ENCODE results near the gene TRAF3IP1. TPM values are rescaled to one million over a fixed set of nuclear protein-coding genes. Genes with fewer than 3 reads are reported as not detected.

TRAF3IP1 gene
- total RNA-seq, 4 donors from 2014 or later, result 11.0 to 27.2 (median 13.4) TPM

DNA sequence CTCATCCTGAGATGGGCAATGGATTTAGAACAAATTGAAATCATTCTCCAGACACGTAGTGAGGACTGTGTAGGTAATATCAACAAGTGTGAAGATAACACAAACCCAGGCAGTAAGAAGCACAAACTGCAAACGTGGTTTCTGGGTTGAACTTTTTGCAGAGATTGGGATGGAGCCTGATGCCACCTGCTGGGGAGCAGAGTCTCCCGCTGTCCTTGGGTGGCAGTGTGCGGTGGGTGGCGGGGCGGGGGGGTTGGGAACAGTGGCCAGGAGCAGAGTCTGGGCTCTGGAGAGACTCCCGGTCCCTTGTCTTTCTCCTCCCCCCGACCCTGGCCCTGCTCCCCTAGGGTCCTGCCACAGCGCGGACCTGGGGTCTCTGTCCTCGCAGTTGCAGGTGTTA lies 19.5 kb downstream of the TRAF3IP1 start:
- no peak overlapping the region for H3K27ac ChIP-seq
- TF ChIP-seq, protein P1, sequence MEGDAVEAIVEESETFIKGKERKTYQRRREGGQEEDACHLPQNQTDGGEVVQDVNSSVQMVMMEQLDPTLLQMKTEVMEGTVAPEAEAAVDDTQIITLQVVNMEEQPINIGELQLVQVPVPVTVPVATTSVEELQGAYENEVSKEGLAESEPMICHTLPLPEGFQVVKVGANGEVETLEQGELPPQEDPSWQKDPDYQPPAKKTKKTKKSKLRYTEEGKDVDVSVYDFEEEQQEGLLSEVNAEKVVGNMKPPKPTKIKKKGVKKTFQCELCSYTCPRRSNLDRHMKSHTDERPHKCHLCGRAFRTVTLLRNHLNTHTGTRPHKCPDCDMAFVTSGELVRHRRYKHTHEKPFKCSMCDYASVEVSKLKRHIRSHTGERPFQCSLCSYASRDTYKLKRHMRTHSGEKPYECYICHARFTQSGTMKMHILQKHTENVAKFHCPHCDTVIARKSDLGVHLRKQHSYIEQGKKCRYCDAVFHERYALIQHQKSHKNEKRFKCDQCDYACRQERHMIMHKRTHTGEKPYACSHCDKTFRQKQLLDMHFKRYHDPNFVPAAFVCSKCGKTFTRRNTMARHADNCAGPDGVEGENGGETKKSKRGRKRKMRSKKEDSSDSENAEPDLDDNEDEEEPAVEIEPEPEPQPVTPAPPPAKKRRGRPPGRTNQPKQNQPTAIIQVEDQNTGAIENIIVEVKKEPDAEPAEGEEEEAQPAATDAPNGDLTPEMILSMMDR (IDR thresholded peaks at IDR 0.05), result peak in 4 of 6 experiments; percentile 14 to 52 (median 38)
- TF ChIP-seq POLR2A (IDR thresholded peaks at IDR 0.05), result no peak
- H3K36me3 ChIP-seq, result peaks cover 0 to 8% (median 0%) of the 10 kb centered on the region in 3 donors
- no peak for DNase-seq
- no peaks in the 10 kb centered on the region for H3K27me3 ChIP-seq
- H3K4me3 ChIP-seq, result no peak overlapping the region
- no peaks in the 10 kb centered on the region for H3K9me3 ChIP-seq
- H3K4me1 ChIP-seq, result no peaks in the 10 kb centered on the region

DNA sequence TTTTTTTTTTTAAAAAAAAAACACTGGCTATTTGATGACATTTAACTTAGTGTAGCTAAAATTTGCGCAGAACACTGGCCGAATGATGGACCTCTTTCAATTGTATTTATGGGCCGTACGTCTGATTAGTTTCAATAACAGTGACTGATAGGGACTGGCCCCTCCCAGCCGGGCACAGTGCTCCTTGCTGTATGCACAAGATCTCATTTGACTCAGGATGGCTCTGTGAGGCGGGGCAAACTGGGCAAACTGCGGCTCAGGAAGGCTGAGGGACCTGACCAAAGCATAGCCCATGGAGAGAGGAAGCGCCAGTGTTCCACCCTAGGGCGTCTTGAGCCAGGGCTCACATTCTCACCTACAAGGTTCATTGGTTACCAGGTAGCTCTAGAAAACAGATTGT lies 21.2 kb downstream of the TRAF3IP1 start:
- DNase-seq, result no peak
- no peaks in the 10 kb centered on the region for H3K27me3 ChIP-seq
- H3K36me3 ChIP-seq, result peaks cover 0 to 8% (median 0%) of the 10 kb centered on the region in 3 donors
- TF ChIP-seq, protein P1 (IDR thresholded peaks at IDR 0.05), result no peak
- no peak for TF ChIP-seq POLR2A (IDR thresholded peaks at IDR 0.05)
- H3K4me1 ChIP-seq, result no peaks in the 10 kb centered on the region
- H3K27ac ChIP-seq, result no peak overlapping the region
- H3K4me3 ChIP-seq, result no peak overlapping the region
- no peaks in the 10 kb centered on the region for H3K9me3 ChIP-seq

DNA sequence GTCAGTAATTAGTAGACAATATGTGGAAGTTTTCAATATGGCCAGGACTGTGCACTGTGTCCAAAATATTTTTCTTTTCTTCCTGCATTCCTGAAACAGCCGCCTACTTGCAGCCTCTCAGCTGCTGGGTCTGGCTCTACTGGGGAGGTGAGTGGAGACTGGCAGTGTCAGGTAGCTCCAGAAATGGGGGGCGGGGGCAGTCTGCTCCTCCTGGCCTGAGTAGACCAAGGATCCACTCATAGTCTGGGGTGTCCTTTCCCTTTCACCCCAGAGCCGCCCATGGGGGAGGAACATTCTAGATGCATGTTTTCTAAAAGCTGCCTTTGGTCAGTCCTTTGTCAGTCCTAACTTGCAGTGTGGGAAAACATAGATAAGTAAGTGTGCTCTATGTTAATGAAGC lies 23.7 kb downstream of the TRAF3IP1 start:
- Histone ChIP-seq H3K4me3 (no peak overlapping the region), H3K27ac (no peak overlapping the region), H3K27me3 (no peaks in the 10 kb centered on the region), H3K36me3 (peaks cover 0 to 8% (median 0%) of the 10 kb centered on the region in 3 donors), H3K9me3 (no peaks in the 10 kb centered on the region), H3K4me1 (no peaks in the 10 kb centered on the region)
- no peak for DNase-seq
- TF ChIP-seq, protein P1 (IDR thresholded peaks at IDR 0.05), result no peak
- no peak for TF ChIP-seq POLR2A (IDR thresholded peaks at IDR 0.05)

DNA sequence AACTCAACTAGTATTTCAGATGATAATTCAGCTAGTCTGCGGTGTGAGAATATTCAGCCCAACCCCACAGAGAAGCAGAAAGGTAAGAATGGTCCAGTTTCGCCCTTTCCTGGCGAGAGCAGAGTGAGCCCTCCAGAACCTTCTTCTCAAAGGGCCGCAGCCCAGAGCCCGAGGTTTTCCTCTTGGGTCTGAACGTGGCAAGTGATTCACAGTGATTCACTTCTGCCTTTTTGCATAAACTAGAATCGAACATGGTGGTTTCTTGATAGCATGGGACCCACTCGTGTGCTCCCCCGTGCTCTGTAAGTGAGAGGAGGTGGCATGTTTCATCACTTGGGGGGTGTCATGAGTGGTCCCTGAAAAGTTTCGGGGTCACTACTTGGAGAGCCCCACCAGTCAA lies 24.2 kb downstream of the TRAF3IP1 start:
- TF ChIP-seq, protein P1 (IDR thresholded peaks at IDR 0.05), result no peak
- no peak for TF ChIP-seq POLR2A (IDR thresholded peaks at IDR 0.05)

DNA sequence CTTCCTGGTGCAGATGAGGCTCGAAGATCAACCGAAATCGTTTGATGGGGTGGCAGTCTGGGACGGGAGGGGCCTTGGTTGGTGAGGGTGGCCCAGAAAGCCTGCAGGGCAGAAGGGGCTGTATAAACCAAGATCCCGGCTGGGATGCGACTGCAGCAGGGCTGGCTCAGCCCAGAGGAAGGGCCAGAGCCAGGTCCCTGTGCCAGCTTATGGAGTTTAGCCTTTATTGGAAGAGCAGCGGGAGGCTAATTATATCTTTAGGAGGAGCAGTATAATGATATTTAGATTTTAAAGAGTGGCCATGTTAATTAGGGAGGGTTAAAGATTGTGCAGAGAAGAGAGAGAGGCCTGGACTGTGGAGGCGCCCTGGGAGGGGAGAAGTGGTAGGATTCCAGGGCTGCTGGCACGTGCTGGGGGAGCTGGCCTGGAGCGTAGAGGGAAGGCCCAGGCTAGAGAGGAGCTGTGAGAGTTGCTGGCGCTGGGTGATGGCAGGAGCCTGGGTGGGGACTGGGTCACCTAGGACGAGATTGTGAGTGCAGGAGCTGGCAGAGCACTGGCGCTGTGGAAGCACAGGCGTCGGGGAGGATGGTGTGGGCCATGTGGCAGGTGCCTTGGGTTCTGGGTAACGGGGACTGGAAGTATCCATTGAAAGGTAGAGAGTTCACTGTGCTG lies 25.1 kb downstream of the TRAF3IP1 start:
- Histone ChIP-seq H3K27ac (no peak overlapping the region), H3K4me3 (no peak overlapping the region), H3K4me1 (no peaks in the 10 kb centered on the region), H3K27me3 (no peaks in the 10 kb centered on the region), H3K9me3 (no peaks in the 10 kb centered on the region), H3K36me3 (peaks cover 0 to 21% (median 0%) of the 10 kb centered on the region in 3 donors)
- TF ChIP-seq POLR2A (IDR thresholded peaks at IDR 0.05), result no peak
- TF ChIP-seq, protein P1 (IDR thresholded peaks at IDR 0.05), result no peak
- DNase-seq, result no peak

More for the DNA sequence above, 24.2 kb downstream of the TRAF3IP1 start:
- H3K27me3 ChIP-seq, result no peaks in the 10 kb centered on the region
- DNase-seq, result no peak
- H3K27ac ChIP-seq, result no peak overlapping the region
- no peak overlapping the region for H3K4me3 ChIP-seq
- H3K4me1 ChIP-seq, result no peaks in the 10 kb centered on the region
- H3K36me3 ChIP-seq, result peaks cover 0 to 13% (median 0%) of the 10 kb centered on the region in 3 donors
- H3K9me3 ChIP-seq, result no peaks in the 10 kb centered on the region
